Retina (tissue), 1 donor: ENCODE data around the gene EDN1.
"Not testable (repeated sequence)": the region's sequence is repeated elsewhere in the genome, so short reads cannot be mapped to it uniquely, and the experiment has no call there.

Source experiments
- DNase-seq: peaks from one replicate; pipeline ENCODE4 v3.0.0-alpha.2; 2016

The EDN1 gene

GRCh38 chr6:12295558-12296254 lies 5.5 kb downstream of the EDN1 start:
- DNase-seq = no peak

GRCh38 chr6:12296255-12296573 lies 6.1 kb downstream of the EDN1 start:
- DNase-seq = no peak

GRCh38 chr6:12296604-12297003 lies 6.4 kb downstream of the EDN1 start:
- no peak for DNase-seq

GRCh38 chr6:12297363-12298016 lies 7.3 kb downstream of the EDN1 start:
- DNase-seq = no peak

- no peak for DNase-seq
Observed at GRCh38 chr6:12298017-12298978, 8.1 kb downstream of the EDN1 start.

- no peak for DNase-seq
Observed at GRCh38 chr6:12298995-12299394, 8.8 kb downstream of the EDN1 start.

- no peak for DNase-seq
Observed at GRCh38 chr6:12301018-12301417, 10.9 kb downstream of the EDN1 start.

- no peak for DNase-seq
Observed at GRCh38 chr6:12304487-12304886, 14.3 kb downstream of the EDN1 start.

GRCh38 chr6:12309070-12309469 lies 18.9 kb downstream of the EDN1 start:
- no peak for DNase-seq

GRCh38 chr6:12311106-12311505 lies 20.9 kb downstream of the EDN1 start:
- no peak for DNase-seq

- DNase-seq = no peak
Observed at GRCh38 chr6:12312736-12313135, 22.6 kb downstream of the EDN1 start.

GRCh38 chr6:12313306-12313991 lies 23.3 kb downstream of the EDN1 start:
- peak; percentile 50 for DNase-seq

GRCh38 chr6:12313992-12314589 lies 23.9 kb downstream of the EDN1 start:
- DNase-seq = peak; percentile 63

GRCh38 chr6:12314751-12315150 lies 24.6 kb downstream of the EDN1 start:
- no peak for DNase-seq

GRCh38 chr6:12315292-12316081 lies 25.3 kb downstream of the EDN1 start:
- DNase-seq = no peak

- DNase-seq = no peak
Observed at GRCh38 chr6:12318749-12319148, 28.6 kb downstream of the EDN1 start.

- not testable (repeated sequence) for DNase-seq
Observed at GRCh38 chr6:12320074-12320473, 29.9 kb downstream of the EDN1 start.

- no peak for DNase-seq
Observed at GRCh38 chr6:12324099-12324498, 33.9 kb downstream of the EDN1 start.

- DNase-seq = no peak
Observed at GRCh38 chr6:12324748-12325147, 34.6 kb downstream of the EDN1 start.

GRCh38 chr6:12325872-12326271 lies 35.7 kb downstream of the EDN1 start:
- no peak for DNase-seq

- DNase-seq = no peak
Observed at GRCh38 chr6:12327391-12327790, 37.2 kb downstream of the EDN1 start.

GRCh38 chr6:12327988-12328387 lies 37.8 kb downstream of the EDN1 start:
- no peak for DNase-seq
